Osteocyte (in vitro differentiated cells): ENCODE measurements around the gene KDM4B. TPM values are rescaled to one million over a fixed set of nuclear protein-coding genes. Genes with fewer than 3 reads are reported as not detected.

Source experiments
- DNase-seq: peaks from one replicate; pipeline ENCODE4 v3.0.0; 2021; ENCODE audit warnings: mixed read lengths; ENCODE audit not compliant: unreplicated experiment; ENCODE audit errors: extremely low spot score
- H3K27ac Mint-ChIP-seq: one replicate; pipeline ENCODE4 v1.8.0; 2021; ENCODE audit warnings: mild to moderate bottlenecking, mixed read lengths; ENCODE audit not compliant: unreplicated experiment
- H3K27me3 Mint-ChIP-seq: one replicate; pipeline ENCODE4 v1.8.0; 2021; ENCODE audit warnings: mixed read lengths; ENCODE audit not compliant: unreplicated experiment
- H3K36me3 Mint-ChIP-seq: one replicate; pipeline ENCODE4 v1.8.0; 2021; ENCODE audit warnings: mixed read lengths; ENCODE audit not compliant: unreplicated experiment
- H3K4me1 Mint-ChIP-seq: one replicate; pipeline ENCODE4 v1.8.0; 2021; ENCODE audit warnings: mixed read lengths; ENCODE audit not compliant: unreplicated experiment
- H3K4me3 Mint-ChIP-seq: one replicate; pipeline ENCODE4 v1.8.0; 2021; ENCODE audit warnings: mild to moderate bottlenecking, moderate library complexity, mixed read lengths; ENCODE audit not compliant: unreplicated experiment
- H3K9me3 Mint-ChIP-seq: one replicate; pipeline ENCODE4 v1.8.0; 2021; ENCODE audit warnings: mixed read lengths; ENCODE audit not compliant: unreplicated experiment
- CTCF ChIP-seq: fragments of 200-600 bp; sonication (generic); IDR thresholded peaks from 2 replicates; pipeline ENCODE4 v1.5.0; 2021; ENCODE audit warnings: antibody characterized with exemption, mild to moderate bottlenecking, moderate library complexity
- total RNA-seq: library from RNA; stranded (reverse); gene quantifications from 2 replicates; pipeline ENCODE4 v1.2.1, GENCODE V29; 2021

The KDM4B gene
- total RNA-seq, 1 donor from 2014 or later: 49.0 TPM

DNA sequence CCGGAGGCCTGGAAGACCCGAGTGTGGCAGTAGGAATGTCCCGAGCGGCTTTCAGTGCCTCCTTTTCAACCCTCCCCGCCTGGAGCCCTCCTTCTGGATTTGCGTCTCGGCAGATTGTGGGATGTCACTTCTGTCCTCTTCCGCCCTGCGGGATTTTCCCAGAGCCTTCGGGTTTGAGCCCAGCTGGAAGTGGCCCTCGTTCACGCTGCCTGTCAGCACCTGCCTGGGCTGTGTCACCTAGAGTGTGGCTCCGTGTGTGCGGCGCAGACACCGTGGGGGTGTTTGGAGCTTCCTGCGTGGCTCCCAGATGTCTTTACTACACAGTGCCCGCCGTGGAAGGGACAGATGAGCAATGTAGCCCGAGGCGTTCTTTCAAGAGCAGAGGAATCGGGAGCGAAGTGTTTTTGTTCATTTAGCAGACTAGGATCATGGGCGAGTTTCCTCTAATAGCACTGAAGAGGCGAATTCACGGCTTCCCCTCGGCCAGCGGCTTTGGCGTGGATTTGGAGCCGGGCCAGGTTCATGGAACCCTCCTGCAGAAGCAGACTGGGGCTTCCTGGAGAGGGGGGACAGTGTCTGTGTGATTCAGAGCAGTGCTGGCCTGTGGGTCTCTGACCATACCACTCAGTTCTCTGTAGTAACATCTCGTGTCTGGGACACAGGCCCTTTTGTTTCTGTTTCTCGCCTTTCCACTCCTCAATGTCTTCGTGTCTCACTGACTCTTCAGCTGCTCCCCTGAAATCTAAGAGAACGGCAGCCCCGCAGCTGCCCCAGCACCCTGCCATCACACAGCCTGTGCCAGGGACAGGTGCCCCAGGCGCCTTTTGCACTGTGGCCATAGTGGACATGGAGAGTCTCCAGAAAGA, 68.0 kb downstream of the KDM4B start:
- DNase-seq: peak; percentile 92
- peaks cover 69% of the 10 kb centered on the region for H3K4me1 Mint-ChIP-seq
- peaks cover 9% of the 10 kb centered on the region for H3K36me3 Mint-ChIP-seq
- H3K27me3 Mint-ChIP-seq: no peaks in the 10 kb centered on the region
- no peak for TF ChIP-seq CTCF
- no peaks in the 10 kb centered on the region for H3K9me3 Mint-ChIP-seq
- peak overlapping the region; percentile 94 for H3K27ac Mint-ChIP-seq
- H3K4me3 Mint-ChIP-seq: peak overlapping the region; percentile 61

GRCh38 chr19:5037936-5038335, 69.0 kb downstream of the KDM4B start:
- Mint-ChIP-seq H3K4me1 (peaks cover 72% of the 10 kb centered on the region), H3K36me3 (peaks cover 13% of the 10 kb centered on the region), H3K4me3 (peak overlapping the region; percentile 61), H3K27ac (peak overlapping the region; percentile 94), H3K9me3 (no peaks in the 10 kb centered on the region), H3K27me3 (no peaks in the 10 kb centered on the region)
- TF ChIP-seq CTCF: no peak
- no peak for DNase-seq

DNA sequence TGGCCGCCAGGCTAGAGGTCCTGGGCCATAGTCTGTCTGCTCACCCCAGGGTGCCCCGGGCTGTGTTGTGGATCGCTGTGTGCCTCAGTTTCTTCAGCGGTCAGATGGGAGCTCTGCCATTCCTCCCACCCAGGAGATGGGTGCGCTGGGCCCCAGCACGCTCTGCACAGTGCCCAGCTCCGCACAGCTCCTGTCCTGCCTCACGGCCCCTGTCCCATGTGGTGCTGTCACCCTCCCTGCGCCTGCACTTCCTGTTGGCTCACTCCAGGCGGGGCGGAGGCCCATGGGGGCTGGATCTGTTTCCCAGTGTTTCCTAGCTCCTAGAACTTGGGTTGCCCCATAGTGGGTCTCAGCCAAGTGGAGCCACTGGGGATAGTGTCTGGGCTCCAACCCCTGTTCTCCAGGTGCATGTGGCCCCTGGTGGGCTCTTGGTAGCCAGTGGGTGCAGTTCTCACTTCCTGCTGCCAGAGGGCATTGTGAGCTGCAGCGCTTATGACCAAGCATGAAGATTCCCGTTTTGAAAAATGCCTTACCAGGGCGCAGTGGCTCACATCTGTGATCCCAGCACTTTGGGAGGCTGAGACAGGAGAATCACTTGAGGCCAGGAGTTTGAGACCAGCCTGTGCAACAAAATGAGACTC, 69.8 kb downstream of the KDM4B start:
- Mint-ChIP-seq H3K27ac (peak overlapping the region; percentile 94), H3K9me3 (no peaks in the 10 kb centered on the region), H3K27me3 (no peaks in the 10 kb centered on the region), H3K4me1 (peaks cover 70% of the 10 kb centered on the region), H3K4me3 (no peak overlapping the region), H3K36me3 (peaks cover 13% of the 10 kb centered on the region)
- no peak for DNase-seq
- peak; percentile 62 for TF ChIP-seq CTCF

DNA sequence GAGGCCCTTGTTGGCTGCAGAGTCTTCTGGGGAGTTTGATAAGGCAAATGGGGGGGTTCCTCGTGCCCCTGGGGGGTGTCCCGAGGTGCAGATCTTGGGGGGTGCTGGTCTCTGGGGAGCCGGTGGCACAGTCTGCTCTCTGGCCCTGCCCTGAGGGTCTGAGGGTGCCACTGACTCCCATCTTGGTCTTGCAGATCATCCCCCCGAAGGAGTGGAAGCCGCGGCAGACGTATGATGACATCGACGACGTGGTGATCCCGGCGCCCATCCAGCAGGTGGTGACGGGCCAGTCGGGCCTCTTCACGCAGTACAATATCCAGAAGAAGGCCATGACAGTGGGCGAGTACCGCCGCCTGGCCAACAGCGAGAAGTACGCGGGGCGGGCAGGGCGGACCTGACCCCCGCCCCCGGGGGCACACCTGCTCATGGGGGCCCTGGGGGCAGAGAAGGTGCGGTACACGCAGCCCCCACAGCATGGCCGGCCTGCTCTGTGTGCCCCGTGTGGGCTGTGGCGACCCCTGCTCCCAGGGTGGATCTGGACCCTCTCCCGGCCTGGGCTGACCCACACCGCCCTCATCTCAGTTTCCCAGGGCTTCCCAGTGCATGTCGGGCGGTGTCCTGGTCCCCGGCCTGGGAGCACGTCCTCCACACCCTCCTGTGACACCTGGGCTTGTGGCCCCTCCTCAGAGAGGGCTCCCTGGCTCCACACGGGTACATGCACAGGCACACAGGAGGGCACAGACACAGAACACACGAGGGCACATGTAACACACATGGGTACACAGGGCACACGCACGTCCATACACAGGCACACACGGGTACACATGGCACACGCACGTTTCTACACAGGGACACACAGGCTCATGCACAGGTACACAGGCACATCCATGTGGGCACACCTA, 71.0 kb downstream of the KDM4B start:
- Mint-ChIP-seq H3K9me3 (no peaks in the 10 kb centered on the region), H3K4me3 (no peak overlapping the region), H3K36me3 (peaks cover 8% of the 10 kb centered on the region), H3K27ac (no peak overlapping the region), H3K27me3 (no peaks in the 10 kb centered on the region), H3K4me1 (peaks cover 58% of the 10 kb centered on the region)
- TF ChIP-seq CTCF: no peak
- no peak for DNase-seq
